Prostate gland (tissue), 2 donors: ENCODE data around the gene TOP1.

Experiments
- CTCF ChIP-seq, 4 experiments: fragments of 200-600 bp in 2 of 4; fragments of 450-650 bp in 2 of 4; sonication (generic) in 2 of 4; IDR thresholded peaks; 1 replicate in 3 of 4; 2 replicates in 1 of 4; pipeline ENCODE4 v1.5.1; 2016 to 2019; ENCODE audit warnings: antibody characterized with exemption in 4 of 4, mild to moderate bottlenecking in 2 of 4, moderate library complexity in 2 of 4
- POLR2A ChIP-seq: fragments of 450-650 bp; IDR thresholded peaks from one replicate; pipeline ENCODE4 v1.6.1; 2016; ENCODE audit warnings: antibody characterized with exemption, mild to moderate bottlenecking

- no peak for TF ChIP-seq CTCF (IDR thresholded peaks at IDR 0.05)
- TF ChIP-seq POLR2A, result no peak
These were observed 122.7 kb downstream of the TOP1 start for GRCh38 chr20:41151134-41151869.
